GM11168 (cell line): ENCODE data around the gene RNF149.
"Not testable (repeated sequence)": the region's sequence is repeated elsewhere in the genome, so short reads cannot be mapped to it uniquely, and the experiment has no call there.

Source experiments
- in situ Hi-C: fragments of 300-500 bp; cut with MboI; formaldehyde crosslinking; loops from one replicate; pipeline ENCODE4 v1.12.0; 2022; ENCODE audit warnings: low sequenced_read_pairs; ENCODE audit not compliant: unreplicated experiment

Gene RNF149

GRCh38 chr2:101308432-101309210 is at the start of gene RNF149:
TSS of gene RNF149 (minus strand) at chr2:101308701. CDS start at chr2:101308588, 113 bp downstream.
- in situ Hi-C loops: no loop called here

- in situ Hi-C loops: no loop called here
Measured at GRCh38 chr2:101357376-101357775, 48.9 kb upstream of the RNF149 start.

GRCh38 chr2:101356521-101356920 is 48.0 kb upstream of the RNF149 start:
- in situ Hi-C loops: no loop called here

- in situ Hi-C loops: no loop called here
Measured at GRCh38 chr2:101356055-101356454, 47.6 kb upstream of the RNF149 start.

GRCh38 chr2:101355401-101356054 is 47.0 kb upstream of the RNF149 start:
- in situ Hi-C loops: no loop called here

GRCh38 chr2:101354420-101355311 is 46.2 kb upstream of the RNF149 start:
- in situ Hi-C loops: no loop called here

- in situ Hi-C loops: not testable (repeated sequence)
Measured at GRCh38 chr2:101352631-101353030, 44.1 kb upstream of the RNF149 start.

GRCh38 chr2:101351207-101351606 is 42.7 kb upstream of the RNF149 start:
- in situ Hi-C loops: no loop called here

- in situ Hi-C loops: no loop called here
Measured at GRCh38 chr2:101349893-101350662, 41.6 kb upstream of the RNF149 start.

GRCh38 chr2:101348883-101349282 is 40.4 kb upstream of the RNF149 start:
- in situ Hi-C loops: no loop called here

- in situ Hi-C loops: no loop called here
Measured at GRCh38 chr2:101346909-101347308, 38.4 kb upstream of the RNF149 start.

GRCh38 chr2:101344137-101344536 is 35.6 kb upstream of the RNF149 start:
- in situ Hi-C loops: no loop called here

GRCh38 chr2:101342625-101343008 is 34.1 kb upstream of the RNF149 start:
- in situ Hi-C loops: no loop called here

GRCh38 chr2:101341901-101342624 is 33.6 kb upstream of the RNF149 start:
- in situ Hi-C loops: no loop called here

- in situ Hi-C loops: no loop called here
Measured at GRCh38 chr2:101341421-101341820, 32.9 kb upstream of the RNF149 start.

GRCh38 chr2:101340141-101340551 is 31.6 kb upstream of the RNF149 start:
- in situ Hi-C loops: no loop called here

GRCh38 chr2:101339266-101339880 is 30.9 kb upstream of the RNF149 start:
- in situ Hi-C loops: no loop called here

GRCh38 chr2:101337877-101338276 is 29.4 kb upstream of the RNF149 start:
- in situ Hi-C loops: no loop called here
